Esophagus mucosa (tissue), 1 donor: ENCODE data around the gene SNTG2. TPM values are rescaled to one million over a fixed set of nuclear protein-coding genes. Genes with fewer than 3 reads are reported as not detected.

ENCODE experiments used
- ATAC-seq: fragments of 200-7000 bp; cut with Tn5 transposase; one replicate; pipeline ENCODE4 v1.9.1; 2020
- total RNA-seq: library from RNA; stranded (reverse); gene quantifications from one replicate; pipeline ENCODE4 v1.2.4, GENCODE V29; 2023
- donor health status: DM: yes; HTN: yes; CAD: no.

Gene SNTG2
- total RNA-seq, 1 donor from 2014 or later = 0.60 TPM

- ATAC-seq = no peak
These were observed 344.3 kb downstream of the SNTG2 start for GRCh38 chr2:1294900-1295299.

DNA sequence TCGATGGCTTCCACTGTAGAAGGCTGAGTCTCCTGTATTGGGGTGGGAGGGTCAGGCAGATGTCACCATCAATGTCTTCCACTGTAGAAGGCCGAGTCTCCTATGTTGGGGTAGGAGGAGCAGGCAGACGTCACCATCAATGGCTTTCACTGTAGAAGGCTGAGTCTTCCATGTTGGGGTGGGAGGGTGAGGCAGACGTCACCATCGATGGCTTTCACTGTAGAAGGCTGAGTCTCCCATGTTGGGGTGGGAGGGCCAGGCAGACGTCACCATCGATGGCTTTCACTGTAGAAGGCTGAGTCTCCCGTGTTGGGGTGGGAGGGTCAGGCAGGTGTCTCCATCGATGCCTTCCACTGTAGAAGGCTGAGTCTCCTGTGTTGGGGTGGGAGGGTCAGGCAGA, 345.1 kb downstream of the SNTG2 start:
- no peak for ATAC-seq

- ATAC-seq = no peak
These were observed 346.9 kb downstream of the SNTG2 start for GRCh38 chr2:1297372-1298159.

- no peak for ATAC-seq
These were observed 348.4 kb downstream of the SNTG2 start for GRCh38 chr2:1299043-1299442.

DNA sequence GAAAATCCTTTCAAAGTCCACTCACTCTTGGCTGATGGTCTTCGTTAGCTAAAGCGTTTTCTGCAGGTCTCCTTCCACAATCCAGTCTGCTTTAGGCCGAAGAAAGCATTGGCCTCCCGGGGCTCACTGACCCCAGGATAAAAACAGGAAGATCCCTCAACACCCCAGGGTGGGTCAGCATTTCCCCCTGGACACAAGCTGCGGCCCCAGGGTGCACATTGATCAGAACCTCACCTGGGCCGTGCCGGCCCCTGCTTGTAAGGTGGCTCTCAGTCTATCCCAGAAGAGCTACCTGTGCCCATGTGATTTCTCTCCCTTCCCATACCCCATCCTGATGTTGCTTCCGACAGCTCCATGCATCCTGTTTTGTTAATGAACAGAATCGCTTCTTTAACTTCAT, 349.6 kb downstream of the SNTG2 start:
- no peak for ATAC-seq

- no peak for ATAC-seq
These were observed 350.4 kb downstream of the SNTG2 start for GRCh38 chr2:1301056-1301455.

GRCh38 chr2:1305342-1306013, 354.8 kb downstream of the SNTG2 start:
- no peak for ATAC-seq

DNA sequence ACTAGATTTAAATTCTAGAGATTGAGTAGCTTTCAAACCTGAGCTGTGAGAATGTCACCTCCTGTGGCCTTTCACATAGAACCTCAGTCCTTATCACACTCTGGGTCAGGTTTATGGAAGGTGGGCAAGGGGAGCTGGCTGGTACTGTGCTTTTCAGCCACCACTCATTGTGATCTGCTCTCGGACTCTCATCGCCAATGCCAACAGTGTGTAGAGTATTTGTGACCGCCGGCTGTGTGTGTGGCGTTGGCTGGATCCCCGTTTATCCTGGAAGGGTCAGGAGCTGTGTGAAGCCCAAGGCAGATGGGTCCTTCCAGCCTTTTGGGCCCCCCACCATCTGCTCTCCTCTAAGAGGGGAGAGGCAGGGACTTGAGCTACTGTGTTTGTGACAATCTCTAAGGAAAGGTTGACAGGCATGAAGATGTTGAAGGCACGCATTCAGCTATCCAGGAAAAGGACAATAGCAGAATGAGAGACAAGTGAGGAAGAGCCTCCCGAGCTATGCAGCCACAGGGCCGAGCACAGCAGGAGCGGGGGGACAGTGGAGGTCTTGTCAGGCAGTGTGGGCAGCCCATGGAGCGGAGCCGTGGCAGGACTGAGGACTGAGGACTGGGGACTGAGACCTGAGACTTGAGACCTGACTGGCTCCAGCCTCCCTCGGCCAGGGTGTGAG, 355.5 kb downstream of the SNTG2 start:
- no peak for ATAC-seq

- ATAC-seq = peak; percentile 13
These were observed 356.3 kb downstream of the SNTG2 start for GRCh38 chr2:1306687-1307516.

DNA sequence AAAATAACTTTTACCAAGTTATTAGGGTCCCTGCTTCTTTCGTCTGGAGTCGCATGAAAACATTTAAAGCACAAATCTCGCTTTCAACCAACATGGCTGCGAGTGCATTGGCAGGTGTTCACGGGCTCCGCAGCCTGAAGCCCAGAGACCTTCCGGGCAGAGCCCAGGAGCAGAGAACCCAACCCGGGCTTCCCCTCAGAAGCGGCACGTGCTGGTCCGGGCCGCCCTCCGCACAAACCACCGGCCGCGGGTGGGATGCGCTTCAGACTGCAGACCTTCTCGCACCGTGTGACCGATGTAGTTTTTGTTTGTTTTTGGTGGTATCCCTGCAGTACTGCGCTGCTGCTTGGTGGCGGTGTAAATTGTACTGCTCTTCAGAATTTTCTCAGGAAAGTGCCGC, 357.0 kb downstream of the SNTG2 start:
- no peak for ATAC-seq

- no peak for ATAC-seq
These were observed 358.0 kb downstream of the SNTG2 start for GRCh38 chr2:1308678-1309077.

- no peak for ATAC-seq
These were observed 358.9 kb downstream of the SNTG2 start for GRCh38 chr2:1309507-1309906.

DNA sequence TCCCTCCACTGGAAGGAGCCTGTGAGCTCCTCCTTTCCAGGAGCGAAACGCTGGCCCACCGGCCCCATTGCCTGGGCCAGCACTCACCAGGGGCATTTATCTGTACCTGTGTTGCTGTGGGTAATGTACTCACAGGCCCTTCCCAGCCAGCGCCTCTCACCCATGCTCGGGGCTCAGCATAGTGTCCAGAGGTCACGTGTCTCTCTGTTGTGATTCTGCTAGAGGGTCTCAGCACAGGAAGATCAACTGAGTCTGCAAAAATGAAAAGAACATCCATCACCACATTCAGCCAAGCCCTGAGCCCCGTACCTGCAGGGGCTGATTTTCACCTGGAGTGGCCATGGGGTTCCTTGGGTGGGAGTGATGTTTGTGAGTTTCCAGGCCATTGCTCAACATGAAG, 359.6 kb downstream of the SNTG2 start:
- ATAC-seq = no peak

- ATAC-seq = no peak
These were observed 360.2 kb downstream of the SNTG2 start for GRCh38 chr2:1310866-1311265.

GRCh38 chr2:1313240-1313924, 362.7 kb downstream of the SNTG2 start:
- no peak for ATAC-seq

GRCh38 chr2:1314254-1314653, 363.6 kb downstream of the SNTG2 start:
- no peak for ATAC-seq

DNA sequence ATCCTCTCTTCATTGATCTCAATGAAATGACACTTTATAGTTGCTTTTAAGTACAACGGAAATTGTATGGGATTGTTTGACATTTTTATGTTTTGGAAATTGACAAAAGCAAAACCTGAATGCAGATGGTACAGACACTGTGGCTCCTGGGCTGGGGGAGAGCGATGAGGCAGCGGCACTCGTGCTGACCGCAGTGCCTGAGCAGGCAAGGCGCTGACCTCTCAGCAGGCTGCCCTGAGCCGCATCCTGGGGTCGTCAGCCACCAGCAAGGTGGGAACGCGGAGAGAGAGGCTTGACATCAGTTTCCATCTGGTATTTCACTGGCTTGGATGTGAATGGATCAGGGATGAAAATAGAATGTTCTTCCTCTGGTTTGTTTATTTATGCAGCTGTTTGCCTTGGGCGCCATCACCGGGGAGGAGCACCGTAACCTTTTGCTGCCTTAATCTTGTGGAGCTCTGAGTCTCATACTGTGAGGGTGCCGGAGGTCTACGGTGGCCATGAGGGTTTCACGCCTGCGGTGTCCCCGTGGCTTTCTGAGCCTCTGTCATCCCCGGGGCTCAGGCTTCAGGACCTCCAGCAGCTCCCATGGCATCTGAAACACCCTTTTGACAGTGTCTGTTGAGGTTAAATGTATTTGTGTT, 367.8 kb downstream of the SNTG2 start:
- no peak for ATAC-seq

- ATAC-seq = no peak
These were observed 368.7 kb downstream of the SNTG2 start for GRCh38 chr2:1319393-1319792.

DNA sequence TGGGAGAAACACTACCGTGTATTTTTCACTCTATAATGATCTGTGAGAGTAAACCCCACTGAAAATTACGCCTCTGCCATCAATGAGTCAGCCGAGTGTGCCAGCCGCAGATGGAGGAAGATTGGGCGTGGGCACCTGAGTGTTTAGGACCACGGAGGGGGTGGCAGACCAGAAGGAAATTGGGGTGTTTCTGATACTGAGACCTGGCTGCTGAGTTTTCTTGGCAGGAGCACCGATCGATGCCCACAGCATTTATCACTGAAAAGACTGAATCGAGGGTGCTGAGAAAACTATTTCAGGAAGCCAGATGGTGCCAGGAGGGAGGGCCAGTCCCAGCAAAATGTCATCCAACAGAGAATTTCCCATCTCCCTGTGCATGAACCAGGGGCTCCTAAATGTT, 370.7 kb downstream of the SNTG2 start:
- no peak for ATAC-seq

- ATAC-seq = no peak
These were observed 374.2 kb downstream of the SNTG2 start for GRCh38 chr2:1324884-1325283.

GRCh38 chr2:1328684-1329083, 378.0 kb downstream of the SNTG2 start:
- no peak for ATAC-seq
